Fibroblast of pulmonary artery (primary cell): ENCODE results near the gene TENM4.

Experiments used
- DNase-seq: peaks from one replicate; pipeline ENCODE4 v3.0.0-alpha.2; 2010; ENCODE audit warnings: low read depth
- H3K4me3 ChIP-seq: replicated peaks from 2 replicates; pipeline ENCODE4 v1.5.1; 2011; ENCODE audit warnings: low read depth, mild to moderate bottlenecking, control low read depth, low read length, moderate library complexity
- TF ChIP-seq, protein P1 (sequence below): IDR thresholded peaks from 2 replicates; pipeline ENCODE4 v1.5.1; 2011; ENCODE audit warnings: mild to moderate bottlenecking, control low read depth, low read length, inconsistent platforms; ENCODE audit errors: missing control alignments

Gene TENM4

GRCh38 chr11:78841456-78842060 lies 599.3 kb downstream of the TENM4 start:
- no peak for DNase-seq
- no peak overlapping the region for H3K4me3 ChIP-seq
- TF ChIP-seq, protein P1, sequence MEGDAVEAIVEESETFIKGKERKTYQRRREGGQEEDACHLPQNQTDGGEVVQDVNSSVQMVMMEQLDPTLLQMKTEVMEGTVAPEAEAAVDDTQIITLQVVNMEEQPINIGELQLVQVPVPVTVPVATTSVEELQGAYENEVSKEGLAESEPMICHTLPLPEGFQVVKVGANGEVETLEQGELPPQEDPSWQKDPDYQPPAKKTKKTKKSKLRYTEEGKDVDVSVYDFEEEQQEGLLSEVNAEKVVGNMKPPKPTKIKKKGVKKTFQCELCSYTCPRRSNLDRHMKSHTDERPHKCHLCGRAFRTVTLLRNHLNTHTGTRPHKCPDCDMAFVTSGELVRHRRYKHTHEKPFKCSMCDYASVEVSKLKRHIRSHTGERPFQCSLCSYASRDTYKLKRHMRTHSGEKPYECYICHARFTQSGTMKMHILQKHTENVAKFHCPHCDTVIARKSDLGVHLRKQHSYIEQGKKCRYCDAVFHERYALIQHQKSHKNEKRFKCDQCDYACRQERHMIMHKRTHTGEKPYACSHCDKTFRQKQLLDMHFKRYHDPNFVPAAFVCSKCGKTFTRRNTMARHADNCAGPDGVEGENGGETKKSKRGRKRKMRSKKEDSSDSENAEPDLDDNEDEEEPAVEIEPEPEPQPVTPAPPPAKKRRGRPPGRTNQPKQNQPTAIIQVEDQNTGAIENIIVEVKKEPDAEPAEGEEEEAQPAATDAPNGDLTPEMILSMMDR: no peak

DNA sequence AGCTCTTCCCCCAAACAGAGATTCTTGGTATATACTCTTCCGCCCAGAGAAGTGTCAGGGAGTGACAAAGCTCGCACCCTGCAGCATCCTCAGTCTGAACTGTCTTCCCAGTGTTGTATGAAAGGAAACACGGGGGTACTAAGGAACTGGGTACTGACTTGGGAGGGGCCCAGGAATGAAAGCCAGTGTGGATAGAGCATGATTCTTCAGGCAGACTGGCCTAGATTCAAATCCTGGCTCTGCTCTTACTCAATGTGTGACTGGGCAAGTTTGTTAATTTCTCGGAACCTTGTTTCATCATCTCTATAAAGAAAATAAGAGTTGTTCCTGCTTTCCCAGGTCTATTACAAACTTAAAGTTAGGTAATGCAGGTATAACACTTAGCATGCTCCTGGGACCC lies 600.2 kb downstream of the TENM4 start:
- peak; percentile 37 for DNase-seq
- no peak overlapping the region for H3K4me3 ChIP-seq

GRCh38 chr11:78840200-78840599 lies 600.6 kb downstream of the TENM4 start:
- TF ChIP-seq, protein P1: no peak
- DNase-seq: peak; percentile 29
- no peak overlapping the region for H3K4me3 ChIP-seq

More for the DNA sequence above, 600.2 kb downstream of the TENM4 start:
- TF ChIP-seq, protein P1: no peak

DNA sequence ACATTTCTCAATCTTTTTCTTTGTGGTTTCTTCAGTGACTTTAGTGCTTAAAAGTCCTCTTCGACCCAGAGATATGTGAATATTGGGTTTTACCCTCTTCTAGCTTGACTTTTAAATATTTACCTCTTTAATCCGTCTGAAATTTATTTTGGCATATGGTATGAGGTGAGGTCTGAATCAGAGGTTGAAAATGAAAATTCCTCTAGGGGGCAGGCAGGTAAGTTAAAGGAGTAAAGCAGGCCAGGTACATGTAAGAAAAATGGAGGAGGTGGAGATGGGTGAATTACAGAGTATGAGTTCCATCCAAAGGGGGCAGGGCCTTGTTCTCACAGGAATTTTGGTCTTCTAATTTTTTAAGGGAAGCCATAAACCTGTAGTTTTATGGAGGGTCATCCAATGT lies 602.4 kb downstream of the TENM4 start:
- DNase-seq: no peak
- no peak overlapping the region for H3K4me3 ChIP-seq
- TF ChIP-seq, protein P1: no peak

GRCh38 chr11:78835646-78836045 lies 605.2 kb downstream of the TENM4 start:
- no peak for DNase-seq
- H3K4me3 ChIP-seq: no peak overlapping the region
- TF ChIP-seq, protein P1: no peak

DNA sequence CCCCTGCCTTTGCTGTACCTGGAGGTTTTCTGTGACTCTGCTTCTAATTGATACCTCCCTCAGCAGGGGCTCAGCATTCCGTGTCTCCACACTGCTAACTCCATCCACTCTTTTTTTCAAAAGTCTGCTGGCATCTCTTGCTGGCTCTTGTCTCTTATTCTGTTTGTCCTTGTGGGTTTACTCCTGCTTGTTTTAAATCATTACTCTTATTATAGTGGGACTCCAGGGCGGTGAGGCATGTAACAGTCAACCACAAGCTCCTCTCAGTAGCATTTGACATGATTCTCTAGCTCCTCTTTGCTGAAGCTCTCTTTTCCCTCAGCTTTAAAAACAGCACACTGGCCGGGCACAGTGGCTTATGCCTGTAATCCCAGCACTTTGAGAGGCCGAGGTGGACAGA lies 605.9 kb downstream of the TENM4 start:
- H3K4me3 ChIP-seq: no peak overlapping the region
- TF ChIP-seq, protein P1: no peak
- DNase-seq: no peak

DNA sequence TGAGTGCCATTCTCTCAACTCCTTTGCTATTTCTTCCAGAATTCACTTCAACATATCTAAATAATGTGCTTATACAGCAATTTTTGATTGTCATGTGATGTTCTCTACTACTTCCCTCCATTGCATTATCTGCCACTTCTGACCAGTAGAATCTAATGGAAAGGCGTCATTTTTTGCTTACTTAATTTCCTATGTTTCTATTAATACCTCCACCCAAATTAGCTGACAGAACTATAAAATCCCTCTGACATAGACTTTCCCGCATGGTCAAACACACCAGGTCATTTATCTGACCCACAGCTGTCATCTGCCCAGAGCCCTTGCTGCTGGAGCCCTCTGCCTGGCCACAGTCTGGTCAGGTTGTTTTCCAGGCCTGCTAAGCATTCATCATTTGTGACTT lies 607.6 kb downstream of the TENM4 start:
- H3K4me3 ChIP-seq: no peak overlapping the region
- no peak for DNase-seq

More for the DNA sequence above, 607.6 kb downstream of the TENM4 start:
- TF ChIP-seq, protein P1: no peak
